IPS-11a (cell line): ENCODE measurements around the gene CFLAR.
"Not testable (repeated sequence)": the region's sequence is repeated elsewhere in the genome, so short reads cannot be mapped to it uniquely, and the experiment has no call there.

Source experiments
- H3K4me3 ChIP-seq: one replicate; pipeline ENCODE4 v1.5.1; 2013; ENCODE audit warnings: low read depth, low read length, control low read depth

The CFLAR gene

DNA sequence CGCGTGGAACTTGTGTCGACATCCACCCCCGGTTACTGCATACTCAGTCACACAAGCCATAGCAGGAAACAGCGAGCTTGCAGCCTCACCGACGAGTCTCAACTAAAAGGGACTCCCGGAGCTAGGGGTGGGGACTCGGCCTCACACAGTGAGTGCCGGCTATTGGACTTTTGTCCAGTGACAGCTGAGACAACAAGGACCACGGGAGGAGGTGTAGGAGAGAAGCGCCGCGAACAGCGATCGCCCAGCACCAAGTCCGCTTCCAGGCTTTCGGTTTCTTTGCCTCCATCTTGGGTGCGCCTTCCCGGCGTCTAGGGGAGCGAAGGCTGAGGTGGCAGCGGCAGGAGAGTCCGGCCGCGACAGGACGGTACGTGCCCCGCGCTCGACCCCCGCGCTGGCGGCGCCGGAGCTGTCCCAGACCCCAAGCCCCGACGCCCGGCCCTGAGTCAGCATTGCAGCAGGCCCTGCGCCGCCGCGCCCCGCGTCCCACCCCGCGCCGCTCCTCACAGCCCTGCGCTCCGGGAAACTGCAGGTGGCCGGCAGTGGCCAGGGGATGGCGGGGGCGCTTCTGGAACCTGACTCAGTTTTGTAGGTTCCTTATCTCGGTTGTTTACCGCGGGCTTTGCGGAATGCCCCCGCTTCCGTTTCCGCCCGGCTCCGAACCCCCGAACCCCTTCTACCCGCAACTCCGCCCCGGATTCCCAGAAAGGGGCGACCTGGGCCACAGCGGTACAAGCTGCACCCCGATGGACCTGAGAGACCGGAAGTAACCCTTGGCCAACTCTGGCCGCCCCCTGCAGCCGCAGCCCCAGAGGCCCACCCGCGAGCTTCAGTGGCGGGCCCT, at the start of gene CFLAR:
TSS of gene CFLAR (plus strand) at position 50 of the 844 bp plus-strand sequence. CDS start 13,702 bp downstream, outside the sequence.
- H3K4me3 ChIP-seq = peak within 1 kb of the TSS; percentile 41

DNA sequence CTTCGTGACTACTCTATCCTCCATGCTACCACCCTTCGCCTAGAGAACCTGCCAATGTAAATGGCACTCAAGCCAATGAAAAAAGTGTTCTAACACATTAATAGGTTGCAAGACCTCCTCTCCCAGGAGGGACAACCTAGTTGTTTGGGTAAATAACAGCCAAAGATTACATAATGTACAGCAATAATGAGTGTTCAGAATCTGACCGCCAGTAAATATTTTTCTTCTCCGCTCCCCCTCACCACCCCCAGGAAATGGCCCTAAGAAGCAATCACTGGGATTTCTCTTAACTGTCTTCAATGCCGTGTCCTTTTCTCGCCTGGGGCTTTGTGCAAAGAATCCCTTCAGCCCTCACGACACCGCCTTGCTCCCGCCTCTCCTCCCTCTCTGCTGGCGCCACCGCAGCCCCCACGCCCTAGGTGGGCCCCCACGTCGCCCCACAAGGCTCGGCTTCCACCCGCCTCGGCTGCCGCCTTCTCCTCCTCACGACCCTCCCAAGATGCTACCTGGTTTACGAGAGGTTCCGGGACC, 45.0 kb upstream of the CFLAR start:
- H3K4me3 ChIP-seq = peak overlapping the region; percentile 94

- H3K4me3 ChIP-seq = peak within 1 kb of the TSS; percentile 94
Observed at GRCh38 chr2:201071479-201072200, 44.3 kb upstream of the CFLAR start, which contains the start of the genes HYCC2 and NDUFB3. Gene HYCC2 (minus strand): TSS chr2:201071671. CDS start chr2:201024009, 47,662 bp downstream. Gene NDUFB3 (plus strand): TSS chr2:201072001. CDS start chr2:201078883, 6,882 bp downstream.

GRCh38 chr2:201072201-201072530, 43.8 kb upstream of the CFLAR start:
- H3K4me3 ChIP-seq = peak overlapping the region; percentile 94

DNA sequence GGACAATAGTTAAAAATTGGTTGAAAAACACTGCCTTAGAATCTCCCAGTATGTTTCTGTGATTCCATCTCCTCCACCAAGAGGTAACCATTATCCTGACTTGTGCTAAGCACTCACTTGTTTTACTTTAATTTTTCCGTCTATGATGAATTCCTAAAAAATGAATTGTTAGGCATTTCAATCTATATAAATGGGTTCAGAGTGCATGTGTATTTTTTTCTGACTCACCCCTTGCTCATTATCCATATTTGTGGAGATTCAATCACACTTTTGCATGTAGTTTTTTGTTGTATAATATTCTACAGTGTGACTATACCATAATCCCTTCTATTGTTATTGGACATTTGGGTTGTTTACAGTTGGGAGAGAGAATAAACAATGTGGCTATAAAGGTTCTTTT, 42.9 kb upstream of the CFLAR start:
- no peak overlapping the region for H3K4me3 ChIP-seq

DNA sequence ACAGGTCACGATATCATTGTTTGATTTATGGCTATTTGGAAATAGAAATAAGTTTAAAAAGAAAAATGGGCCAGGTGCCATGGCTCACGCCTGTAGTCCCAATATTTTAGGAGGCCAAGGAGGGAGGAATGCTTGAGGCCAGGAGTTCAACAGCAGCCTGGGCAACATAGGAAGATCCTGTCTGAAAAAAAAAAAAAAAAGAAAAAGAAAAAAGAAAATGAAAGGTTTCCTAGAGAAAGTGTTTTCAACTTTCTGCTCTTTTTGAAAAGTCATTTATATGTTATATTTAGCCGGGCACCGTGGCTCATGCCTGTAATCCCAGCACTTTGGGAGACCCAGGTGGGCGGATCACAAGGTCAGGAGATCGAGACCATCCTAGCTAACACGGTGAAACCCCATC, 41.0 kb upstream of the CFLAR start:
- no peak overlapping the region for H3K4me3 ChIP-seq

GRCh38 chr2:201084863-201085262, 31.1 kb upstream of the CFLAR start:
- H3K4me3 ChIP-seq = no peak overlapping the region

- no peak overlapping the region for H3K4me3 ChIP-seq
Observed at GRCh38 chr2:201090574-201090973, 25.4 kb upstream of the CFLAR start.

DNA sequence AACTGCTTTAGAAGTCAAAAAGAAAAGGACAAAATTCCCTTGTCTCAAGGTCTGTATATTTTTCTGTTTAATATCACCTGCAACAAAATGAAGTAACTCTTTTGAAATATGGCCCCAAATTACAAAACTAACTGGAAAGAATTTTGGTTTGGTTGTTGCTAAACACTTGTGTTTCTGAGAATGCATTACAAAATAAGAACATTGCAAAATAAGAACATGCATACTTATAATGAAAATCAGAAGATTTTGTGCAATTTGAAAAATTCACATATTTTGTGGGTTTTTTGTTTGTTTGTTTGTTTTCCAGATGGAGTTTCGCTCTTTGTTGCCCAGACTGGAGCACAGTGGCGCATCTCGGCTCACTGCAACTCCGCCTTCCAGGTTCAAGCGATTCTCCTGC, 22.4 kb upstream of the CFLAR start:
- no peak overlapping the region for H3K4me3 ChIP-seq

- no peak overlapping the region for H3K4me3 ChIP-seq
Observed at GRCh38 chr2:201100497-201100896, 15.5 kb upstream of the CFLAR start.

GRCh38 chr2:201105759-201106158, 10.2 kb upstream of the CFLAR start:
- H3K4me3 ChIP-seq = no peak overlapping the region

- no peak overlapping the region for H3K4me3 ChIP-seq
Observed at GRCh38 chr2:201107624-201108023, 8.3 kb upstream of the CFLAR start.

- H3K4me3 ChIP-seq = no peak overlapping the region
Observed at GRCh38 chr2:201108341-201108740, 7.6 kb upstream of the CFLAR start.

DNA sequence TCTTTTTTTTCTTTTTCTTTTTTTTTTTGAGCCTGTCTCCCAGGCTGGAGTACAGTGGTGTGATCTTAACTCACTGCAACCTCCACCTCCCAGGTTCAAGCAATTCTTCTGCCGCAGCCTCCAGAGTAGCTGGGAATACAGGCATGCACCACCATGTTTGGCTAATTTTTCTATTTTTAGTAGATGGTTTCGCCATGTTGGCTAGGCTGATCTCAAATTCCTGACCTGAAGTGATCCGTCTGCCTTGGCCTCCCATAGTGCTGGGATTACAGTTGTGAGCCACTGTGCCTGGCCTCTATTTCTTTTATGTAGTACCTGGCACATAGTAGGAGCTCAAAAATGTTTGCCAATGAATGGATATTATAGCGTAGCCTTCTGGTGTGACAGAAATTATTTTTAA, 6.8 kb upstream of the CFLAR start:
- no peak overlapping the region for H3K4me3 ChIP-seq

- no peak overlapping the region for H3K4me3 ChIP-seq
Observed at GRCh38 chr2:201110615-201111014, 5.3 kb upstream of the CFLAR start.

- H3K4me3 ChIP-seq = no peak overlapping the region
Observed at GRCh38 chr2:201111096-201111495, 4.9 kb upstream of the CFLAR start.

- H3K4me3 ChIP-seq = no peak overlapping the region
Observed at GRCh38 chr2:201114350-201114749, 1.6 kb upstream of the CFLAR start.

GRCh38 chr2:201114846-201115245, 1.1 kb upstream of the CFLAR start:
- no peak overlapping the region for H3K4me3 ChIP-seq

DNA sequence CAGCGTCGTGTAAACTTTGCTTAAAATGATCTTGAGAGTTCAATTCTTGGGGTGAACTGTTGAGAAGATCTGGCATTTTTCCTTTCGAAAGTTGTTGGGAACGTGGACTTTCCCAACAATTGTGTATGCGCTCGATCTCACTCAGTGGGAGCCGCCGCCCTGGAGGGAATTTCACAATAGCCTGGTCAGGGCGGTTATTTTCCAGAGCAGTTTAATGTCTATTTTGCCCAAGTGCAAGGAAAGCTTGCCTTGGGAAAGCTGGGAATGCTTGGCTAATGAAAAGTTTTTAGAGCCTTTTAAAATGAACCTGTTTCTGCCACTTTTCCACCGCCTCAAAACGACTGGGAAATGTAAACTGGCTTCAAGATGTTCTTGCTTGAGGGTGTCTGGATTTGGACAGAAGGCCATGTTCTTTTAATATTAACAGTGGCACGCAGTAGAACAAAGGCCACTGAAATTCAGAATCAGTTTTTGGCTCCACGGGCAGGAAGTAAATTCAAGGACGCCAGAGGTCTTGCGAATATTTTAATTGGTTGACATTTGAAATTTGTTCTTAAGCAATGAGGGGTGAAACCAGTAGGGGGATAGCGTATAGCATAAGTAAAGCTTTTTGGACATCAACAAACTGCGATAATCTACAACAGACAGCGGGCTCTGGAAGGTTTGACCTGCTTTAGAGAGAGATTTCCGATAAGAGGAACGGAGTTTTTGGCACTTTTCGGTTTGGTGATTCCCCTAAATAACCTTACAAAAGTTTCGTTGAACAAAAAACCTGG, 1.2 kb downstream of the CFLAR start:
- H3K4me3 ChIP-seq = peak overlapping the region; percentile 41

DNA sequence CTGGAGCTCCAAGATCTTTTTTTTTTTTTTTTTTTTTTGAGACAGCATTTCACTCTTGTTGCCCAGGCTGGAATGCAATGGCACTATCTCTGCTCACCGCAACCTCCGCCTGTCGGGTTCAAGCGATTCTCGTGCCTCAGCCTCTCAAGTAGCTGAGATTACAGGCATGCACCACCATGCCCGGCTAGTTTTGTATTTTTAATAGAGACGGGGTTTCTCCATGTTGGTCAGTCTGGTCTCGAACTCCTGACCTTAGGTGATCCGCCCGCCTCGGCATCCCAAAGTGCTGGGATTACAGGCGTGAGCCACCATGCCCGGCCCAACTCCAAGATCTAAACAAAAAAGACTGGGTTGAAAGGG, 1.8 kb downstream of the CFLAR start:
- not testable (repeated sequence) for H3K4me3 ChIP-seq
